ENCODE measurements around the gene CD247.

The CD247 gene

DNA sequence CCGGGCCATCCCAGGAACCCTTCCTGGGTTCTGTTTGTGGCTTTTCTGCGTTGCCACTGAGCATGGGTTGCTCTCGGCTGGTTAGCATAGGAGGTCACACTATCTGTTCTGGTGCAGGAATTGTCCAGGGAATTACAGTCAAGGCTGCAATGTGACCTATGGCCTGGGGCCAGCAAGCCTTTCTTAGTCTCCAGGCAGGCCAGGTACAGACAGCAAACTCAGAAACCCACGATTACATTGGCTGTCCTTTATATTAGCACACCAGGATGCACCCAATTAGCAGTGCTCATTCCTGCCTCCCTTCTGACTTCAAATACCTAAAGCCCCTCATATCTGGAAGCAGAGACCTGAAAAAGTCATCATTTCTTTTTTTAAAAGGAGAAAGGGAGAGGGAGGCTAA lies 55.2 kb downstream of the CD247 start:
- no peak for DNase-seq (ENCODE audit: low read depth)

DNA sequence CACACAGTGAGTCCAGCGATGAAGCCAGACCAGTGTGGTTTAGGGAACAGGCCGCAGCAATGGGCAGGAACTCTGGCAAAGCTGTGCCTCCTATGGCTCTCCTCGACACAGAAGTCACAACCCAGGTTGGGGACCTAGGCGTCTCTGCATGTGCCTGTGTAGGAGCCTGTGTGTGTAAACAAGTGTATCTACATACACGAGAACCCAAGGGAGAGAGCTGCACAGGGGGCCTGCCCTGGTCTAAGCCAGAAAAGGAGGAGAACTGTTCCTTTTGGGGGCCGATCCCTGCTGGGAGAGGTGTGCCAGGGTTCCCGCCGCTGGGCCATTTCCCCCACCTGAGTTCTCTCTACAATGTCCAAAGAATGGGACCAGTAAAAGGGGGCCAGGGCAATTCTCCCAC lies 56.0 kb downstream of the CD247 start:
- no peak for DNase-seq (ENCODE audit: low read depth)

DNA sequence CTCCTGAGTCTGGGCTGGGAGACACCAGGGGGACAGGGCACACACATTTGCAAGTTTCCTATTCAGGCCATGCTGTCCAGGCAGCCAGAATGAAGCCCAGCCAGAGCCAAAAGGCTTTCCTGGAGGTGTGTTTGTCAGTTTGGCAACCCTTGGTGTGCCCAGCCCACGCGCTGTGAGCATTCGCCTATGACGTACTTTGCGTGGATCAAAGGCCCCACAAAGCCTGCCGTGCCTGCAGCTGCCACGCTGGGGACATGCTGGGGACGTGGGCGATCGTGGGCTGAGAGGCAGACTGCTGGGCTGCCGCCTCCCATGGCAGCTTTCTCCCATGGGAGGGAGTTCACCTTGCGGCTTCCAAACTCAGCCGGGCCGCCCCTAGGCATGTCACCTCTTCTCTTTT lies 57.5 kb downstream of the CD247 start:
- DNase-seq (ENCODE audit: low read depth) = peak; percentile 28

DNA sequence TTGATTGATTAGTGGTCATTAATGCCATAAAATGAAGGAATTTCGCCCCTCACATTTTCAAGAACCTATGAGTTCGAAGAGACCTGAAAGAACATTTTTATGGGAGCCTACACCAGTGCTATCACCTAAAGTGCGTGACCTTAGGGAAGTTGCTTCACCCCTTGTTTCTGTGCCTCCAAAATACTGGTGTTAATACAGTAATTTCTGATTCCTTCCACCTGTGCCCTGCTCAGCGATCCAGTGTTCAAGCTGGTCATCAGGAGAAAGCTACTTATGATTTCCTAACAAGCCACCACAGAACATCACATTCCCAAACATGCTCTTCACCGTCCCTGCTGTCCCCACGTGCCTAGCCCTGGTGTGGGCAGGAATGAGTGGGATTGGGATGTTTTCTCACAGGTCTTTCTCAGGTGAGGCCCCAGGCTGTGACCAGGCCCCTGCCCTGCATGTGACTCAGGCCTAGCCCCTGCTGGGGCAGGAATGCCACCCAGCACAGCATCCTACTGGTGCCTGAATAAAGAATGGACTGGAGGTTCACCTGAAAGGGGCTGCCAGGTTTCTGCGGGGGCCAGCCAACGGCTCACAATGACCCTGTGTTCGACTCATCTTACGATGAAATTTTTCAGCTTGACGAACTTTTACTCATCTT lies 60.3 kb downstream of the CD247 start:
- no peak for DNase-seq (ENCODE audit: low read depth)

DNA sequence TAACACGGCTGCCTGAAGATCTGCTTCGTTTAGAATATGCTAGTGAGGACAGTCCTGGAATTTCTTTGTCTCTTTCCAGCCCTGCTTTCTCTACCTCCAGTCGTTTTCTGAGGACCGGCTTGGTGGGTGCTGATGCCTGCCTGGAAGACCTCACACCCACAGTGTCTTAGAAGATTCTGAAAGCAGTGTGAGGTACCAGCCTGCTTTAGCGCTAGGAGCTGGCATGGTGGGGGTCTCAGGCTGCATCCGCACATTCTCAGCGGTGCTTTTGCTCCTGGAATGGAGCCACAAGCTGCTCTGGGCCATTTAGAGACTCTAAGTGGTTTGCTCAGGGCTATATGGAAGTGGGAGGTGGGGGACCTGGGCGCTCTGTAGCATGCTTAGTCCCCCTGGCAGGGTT lies 61.4 kb downstream of the CD247 start:
- DNase-seq (ENCODE audit: low read depth) = no peak

DNA sequence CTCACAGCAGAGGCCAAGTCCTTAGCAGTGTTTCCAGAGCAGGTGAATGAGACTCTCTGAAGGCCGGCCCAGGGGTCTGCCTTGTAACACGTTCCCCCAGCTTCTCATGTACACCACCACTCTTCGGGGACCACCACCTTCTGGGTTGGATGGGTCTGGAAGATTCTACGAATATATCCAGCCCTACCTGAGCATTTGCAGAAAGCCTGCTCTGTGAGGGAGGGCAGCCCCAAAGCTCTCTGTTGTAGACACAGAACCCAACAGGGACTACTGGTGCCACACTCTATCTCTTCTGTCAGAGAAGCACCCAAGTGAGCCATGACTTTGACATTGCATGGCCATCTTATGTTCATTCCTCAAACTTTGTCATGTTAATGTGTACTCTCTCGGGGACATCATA lies 61.8 kb downstream of the CD247 start:
- no peak for DNase-seq (ENCODE audit: low read depth)

DNA sequence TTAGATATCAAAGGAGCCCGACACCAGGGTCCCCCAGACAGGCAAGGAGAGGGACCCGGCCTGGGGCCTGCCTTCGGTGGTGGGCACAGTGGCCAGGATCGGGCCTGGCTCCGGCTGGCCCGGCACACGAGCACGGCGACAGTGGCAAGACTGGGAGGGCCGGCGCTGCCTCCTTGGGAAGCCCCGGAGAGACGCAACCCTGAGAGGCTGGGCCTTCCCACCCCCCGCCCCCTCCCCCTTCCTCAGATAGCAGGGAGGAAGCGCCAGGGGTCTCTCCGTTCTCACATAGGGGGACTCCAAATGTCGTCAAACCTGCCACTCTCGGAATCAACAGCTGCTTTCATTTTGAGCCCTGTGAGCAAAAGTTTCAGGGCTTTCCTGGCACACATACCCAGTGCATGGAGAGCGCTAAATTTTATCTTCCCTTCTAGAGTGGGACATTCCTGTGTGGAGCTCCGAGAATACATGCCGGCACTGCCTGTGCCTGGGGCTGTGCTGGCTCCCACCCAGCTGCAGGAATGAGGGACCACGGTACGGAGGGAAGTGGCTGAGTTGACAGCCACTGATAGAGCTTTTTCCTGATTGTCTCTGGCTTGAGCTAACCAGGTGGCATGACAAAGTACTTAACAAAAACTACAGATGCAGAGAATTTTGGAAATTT lies 62.4 kb downstream of the CD247 start:
- peak; percentile 47 for DNase-seq (ENCODE audit: low read depth)

DNA sequence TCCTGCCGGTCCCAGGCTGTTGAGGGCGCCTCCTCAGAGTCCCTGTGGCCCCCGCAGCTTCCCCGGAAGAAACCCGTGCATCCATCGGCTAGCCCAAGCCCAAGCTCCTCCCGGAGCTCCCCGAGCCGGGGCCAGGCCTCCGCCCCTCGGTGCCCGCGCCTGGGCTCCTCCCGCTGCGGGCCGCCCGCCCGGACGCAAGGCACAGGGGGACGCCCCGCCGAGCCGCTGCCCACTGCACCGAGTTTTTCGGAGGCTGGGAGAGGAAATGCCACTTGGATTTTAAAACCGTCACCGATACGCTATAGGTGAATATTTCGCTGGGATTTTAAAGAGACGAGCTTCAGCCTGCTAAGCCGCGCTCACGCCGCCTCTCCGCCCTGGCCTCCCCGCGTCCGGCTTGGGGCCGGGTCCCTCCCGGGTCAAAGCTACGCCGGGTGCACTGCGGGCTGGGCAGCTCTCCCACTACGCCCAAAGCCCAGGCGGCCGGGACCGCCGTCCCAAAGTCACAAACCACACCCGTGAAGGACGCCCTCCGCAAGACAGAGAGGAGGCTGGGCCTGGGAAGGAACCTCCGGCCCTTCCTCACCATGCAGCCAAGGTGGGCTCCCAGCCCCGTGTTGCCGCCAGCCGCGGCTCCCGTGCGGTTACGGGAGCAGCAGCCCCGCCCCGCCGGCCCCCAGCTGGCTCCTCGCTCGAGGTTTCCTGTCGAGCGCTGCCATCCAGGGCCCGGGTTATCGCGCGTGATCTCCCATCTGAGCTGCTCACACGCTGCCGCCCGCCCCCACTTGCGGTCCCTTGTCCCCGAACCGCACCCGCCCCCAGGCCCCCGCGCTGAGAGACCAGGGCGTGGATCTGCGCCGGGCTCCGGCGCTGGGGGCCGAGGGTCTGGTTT lies 63.2 kb downstream of the CD247 start:
- peak; percentile 74 for DNase-seq (ENCODE audit: low read depth)

DNA sequence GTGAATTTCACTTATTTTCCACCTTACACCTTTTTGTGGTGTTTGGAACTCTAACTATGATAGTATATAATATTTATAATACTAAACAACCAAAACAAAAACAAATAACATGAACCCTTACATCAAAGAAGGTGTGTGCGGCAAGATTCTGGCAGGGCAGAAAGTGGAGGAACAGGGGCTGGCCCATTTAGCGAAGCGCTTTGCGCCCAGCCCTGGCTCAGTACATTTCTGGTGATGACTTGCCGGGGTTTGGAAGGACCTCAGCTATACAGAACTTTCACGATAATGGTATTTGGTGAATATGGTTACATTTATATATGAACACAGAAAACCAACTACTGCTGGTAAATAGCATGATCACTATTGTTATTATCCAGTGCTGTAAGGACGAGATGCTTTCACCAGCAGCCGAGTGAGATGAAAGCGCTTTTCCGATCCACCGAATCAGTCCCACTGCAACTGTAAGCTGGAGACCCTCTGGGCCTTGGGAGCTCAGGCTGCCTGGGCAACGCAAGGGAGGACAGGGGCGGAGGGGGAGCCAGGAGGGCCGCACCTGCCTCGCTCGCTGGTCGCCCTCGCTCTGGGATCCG lies 63.9 kb downstream of the CD247 start:
- DNase-seq (ENCODE audit: low read depth) = peak; percentile 25

DNA sequence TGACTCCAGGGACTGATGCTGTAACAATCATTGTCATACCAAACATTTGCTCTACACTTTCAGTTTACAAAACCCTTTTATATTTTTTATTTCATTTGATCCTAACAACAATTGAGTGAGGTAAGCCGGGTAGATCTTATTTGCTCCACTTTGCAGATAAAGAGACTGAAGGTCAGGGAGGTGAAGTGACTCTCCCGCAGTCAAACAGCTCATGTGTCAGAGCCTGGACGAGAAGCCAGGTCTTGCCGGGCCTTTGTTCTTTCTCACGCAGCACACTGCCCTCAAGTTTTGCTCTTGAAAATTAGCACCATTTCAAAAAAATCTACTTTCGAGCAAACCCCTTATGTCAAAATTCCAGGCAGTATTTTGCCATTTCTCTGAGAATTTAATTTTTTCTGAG lies 65.2 kb downstream of the CD247 start:
- no peak for DNase-seq (ENCODE audit: low read depth)

DNA sequence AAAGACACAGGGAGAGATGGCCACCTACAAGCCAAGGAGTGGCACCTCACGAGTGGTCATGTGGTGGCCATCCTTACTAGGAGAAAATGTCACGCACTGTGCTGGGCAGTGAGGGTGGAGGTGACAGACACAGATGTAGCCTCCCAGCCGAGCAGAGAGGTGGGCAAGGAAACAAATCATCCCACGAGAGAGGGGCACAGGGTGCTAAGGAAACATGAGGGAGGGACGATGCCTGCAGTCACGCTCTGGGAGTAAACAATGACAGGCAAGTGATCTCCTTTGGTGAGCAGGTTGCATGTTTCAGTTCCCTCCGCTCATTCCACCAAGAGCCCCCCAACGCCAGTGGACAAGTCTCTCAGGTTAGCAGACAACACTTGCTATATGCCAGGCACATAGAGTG lies 65.8 kb downstream of the CD247 start:
- no peak for DNase-seq (ENCODE audit: low read depth)

DNA sequence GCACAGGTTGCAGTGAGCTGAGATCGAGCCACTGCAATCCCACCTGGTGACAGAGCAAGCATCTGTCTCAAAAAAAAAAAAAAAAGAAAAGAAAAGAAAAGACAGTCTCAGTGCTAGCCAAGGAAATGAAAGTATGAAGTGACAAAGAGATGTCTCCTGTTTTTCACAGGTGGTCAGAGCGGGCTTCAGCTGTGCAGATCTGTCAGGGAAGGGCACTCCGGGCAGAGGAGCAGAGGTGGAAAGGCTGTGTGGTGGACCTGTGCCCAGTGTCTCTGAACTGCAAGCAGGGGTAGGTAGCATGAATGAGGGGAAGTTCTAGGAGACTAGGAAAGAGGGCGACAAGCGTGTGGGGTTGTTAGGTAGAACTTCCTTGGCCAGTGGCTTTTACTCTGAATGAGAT lies 67.5 kb downstream of the CD247 start:
- DNase-seq (ENCODE audit: low read depth) = no peak

DNA sequence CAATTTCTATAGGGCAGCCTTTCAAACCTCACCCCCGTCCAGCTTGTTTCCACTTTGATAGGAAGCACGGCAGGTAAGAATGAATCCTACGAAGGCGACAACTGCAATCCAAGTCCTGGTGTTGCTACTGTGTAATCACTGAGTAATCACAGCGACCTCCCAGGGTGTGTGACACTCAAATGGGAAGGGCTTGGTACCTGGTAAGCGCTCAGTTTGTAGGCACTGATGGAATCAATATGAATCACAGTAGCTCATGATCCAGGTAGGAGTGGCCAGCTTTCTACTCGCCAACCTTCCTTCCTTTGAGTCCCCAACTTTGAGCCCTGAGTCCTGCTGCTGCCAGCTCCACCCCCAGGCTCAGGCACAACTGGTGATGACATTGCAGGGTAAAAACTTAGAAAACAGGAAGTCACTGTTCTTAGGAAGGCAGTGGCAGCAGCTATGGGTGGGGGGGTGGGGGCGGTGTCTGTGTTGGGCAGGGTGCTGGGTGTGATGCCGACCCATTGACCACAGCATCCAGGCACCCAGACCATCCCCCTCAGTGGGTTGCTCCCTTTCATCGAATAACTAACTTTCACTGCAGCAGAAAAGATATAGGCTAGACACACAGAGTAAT lies 70.7 kb downstream of the CD247 start:
- DNase-seq (ENCODE audit: low read depth) = peak; percentile 56

DNA sequence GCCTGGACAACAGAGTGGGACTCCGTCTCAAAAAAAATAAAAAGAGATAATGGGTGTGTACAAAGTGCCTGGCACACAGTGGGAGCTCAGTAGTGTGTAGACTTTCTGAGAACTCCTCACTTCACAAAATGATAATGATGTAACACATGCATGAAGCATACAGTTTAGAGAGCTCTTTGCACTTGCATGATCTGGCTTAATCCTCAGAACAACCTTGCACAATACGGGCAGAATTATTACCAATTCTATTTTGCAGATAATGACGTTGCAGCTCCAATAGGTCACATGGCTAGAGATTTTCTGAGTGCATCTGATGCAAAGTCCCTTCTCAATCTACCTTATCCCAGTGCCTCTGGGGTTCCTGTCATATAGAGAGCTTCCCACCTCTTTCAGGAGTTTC lies 71.4 kb downstream of the CD247 start:
- DNase-seq (ENCODE audit: low read depth) = no peak

DNA sequence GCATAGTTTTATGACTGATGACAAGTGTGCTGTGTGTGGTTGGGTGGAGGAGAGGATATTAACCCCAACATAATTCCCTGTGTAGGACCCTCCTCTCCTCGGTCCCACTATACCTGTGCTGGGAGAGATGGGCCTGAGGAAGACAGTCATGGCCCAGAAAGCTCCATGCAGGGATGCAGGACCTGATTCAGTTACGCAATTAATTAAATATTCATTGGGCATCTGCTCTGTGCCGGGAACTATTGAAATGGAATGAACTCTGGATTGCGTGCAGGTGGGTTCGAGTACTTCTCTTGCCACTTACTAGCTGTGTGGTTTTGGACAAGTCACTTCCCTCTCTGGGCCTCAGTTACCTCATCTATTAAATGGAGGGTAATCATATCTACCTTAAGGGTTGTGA lies 74.6 kb downstream of the CD247 start:
- no peak for DNase-seq (ENCODE audit: low read depth)

DNA sequence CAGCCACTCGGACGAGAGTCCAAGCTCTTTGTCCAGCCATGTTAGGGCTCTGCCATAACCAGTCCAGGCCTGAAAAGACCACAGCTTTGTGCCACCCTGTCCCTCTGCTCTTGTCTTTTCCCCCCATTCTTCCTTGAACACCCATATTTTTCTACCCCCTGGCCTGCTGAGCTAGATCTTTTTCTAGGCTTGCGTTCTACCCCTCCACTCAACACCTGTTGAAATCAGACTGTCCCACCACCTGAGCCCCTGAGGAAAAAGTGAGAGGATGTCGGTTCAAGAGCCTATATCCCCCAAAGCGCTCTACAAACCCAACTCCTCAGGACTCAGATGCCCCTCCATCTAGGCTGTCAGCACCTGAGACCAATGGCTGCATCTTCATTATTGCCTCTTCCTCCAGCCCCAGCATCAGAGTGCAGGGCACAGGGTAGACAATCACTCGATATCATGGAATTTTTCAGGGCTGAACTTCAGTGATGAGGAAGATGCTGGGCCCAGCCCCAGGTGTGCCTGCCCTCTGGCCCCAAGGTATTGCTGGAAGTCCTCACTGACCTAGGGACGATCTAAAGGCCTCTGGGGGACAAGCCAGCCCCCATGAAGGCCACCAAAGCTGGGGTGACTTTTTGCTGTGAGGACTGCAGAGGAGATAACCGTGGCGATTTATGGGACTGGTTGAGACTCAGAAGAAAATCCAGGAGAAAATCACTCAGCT lies 75.3 kb downstream of the CD247 start:
- DNase-seq (ENCODE audit: low read depth) = no peak

DNA sequence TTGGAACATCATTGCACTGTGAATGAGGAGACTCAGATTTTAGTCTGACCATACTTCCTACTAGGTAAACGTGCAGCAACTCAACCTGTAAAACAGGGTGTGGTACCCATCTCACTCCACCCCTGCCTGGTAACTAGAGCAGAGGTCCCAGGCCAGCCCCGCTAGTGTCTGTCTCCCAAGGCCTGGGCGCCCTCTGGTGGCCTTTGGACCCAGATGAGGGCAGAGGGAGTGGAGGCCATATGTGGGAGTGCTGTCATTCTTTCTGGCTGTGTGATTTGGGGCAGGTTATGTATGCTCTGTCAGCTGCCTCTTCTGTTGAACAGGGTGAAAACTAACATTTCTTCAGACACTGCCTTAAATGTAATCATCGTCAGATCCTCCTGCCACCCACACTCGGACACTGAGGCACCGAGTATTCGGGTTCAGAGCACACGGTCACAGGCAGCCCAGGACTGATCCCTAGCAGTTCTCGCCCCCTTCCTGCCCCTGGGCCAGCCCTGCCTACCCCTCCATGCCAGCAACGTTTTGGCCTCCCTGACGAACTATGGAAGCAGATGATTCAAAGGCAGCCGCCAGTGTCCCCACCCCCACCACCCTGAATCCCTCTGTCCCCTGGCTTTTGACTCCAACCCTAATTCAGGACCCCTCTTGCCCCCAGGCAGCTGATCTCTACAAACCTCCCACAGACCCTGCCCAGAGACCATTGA lies 76.0 kb downstream of the CD247 start:
- DNase-seq (ENCODE audit: low read depth) = peak; percentile 79

DNA sequence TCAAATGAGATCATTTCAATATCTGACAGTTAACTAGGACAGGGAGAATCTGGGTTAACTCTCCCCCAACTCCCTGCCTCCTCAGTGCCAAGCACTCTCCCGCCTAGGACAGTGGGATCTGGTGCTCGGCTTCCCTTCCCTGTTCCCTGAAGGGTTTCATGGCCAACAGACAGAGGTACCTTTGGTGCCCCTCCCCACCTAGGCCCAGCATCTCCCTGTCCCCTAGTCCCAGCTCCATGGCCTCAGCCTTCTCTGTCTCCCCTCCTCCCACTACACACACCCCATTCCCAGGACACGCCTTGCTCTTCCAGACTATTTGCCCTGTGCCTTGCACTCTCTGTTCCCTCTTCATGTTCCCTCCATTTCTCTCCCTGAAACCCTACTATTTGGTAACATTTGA lies 77.1 kb downstream of the CD247 start:
- DNase-seq (ENCODE audit: low read depth) = no peak

DNA sequence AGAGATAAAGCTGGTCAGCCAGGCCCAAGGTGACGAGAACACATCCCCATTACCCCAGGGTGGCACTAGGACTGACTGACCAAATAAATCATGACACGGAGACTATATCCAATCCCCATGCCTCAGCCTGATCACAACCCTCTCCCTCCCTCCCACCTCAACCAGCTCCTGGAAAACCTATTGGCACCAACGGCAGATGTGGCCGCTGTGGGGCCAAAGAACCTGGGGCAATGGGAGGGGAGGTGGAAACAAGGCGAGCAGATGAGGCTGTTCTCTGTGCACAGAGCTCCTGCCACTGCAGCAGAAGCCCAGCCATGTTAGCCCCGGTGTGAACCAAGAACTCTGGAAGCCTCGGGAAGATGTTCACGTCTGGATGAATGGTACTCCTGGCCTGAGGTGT lies 77.6 kb downstream of the CD247 start:
- DNase-seq (ENCODE audit: low read depth) = no peak

DNA sequence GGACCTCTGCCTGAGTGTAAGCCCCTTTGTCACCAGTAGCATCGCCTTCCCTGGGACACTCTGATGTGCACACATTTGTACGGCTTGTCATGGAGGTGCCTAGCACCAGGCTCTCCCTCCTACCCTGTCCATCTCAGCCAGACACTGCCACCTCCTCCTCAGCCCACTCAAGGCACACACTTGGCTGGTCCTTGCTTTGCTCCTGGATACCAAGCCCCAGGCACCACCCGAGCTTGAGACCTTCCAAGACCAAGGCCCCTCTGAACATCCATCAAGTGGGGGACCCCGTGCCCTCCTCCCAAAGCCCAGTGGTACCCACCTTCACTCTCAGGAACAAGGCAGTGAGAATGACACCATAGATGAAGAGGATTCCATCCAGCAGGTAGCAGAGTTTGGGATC lies 78.0 kb downstream of the CD247 start:
- DNase-seq (ENCODE audit: low read depth) = no peak

Measured in activated T-helper 9 cell treated with anti-CD3 and anti-CD28 coated beads, Interleukin-2, amount 50 U/mL, for 16 hours (primary cell).